Measurements from ENCODE around the gene CHIA. TPM values are rescaled to one million over a fixed set of nuclear protein-coding genes. Genes with fewer than 3 reads are reported as not detected.
"Not testable (repeated sequence)": the region's sequence is repeated elsewhere in the genome, so short reads cannot be mapped to it uniquely, and the experiment has no call there.

CHIA gene
- total RNA-seq, 6 experiments from 2014 or later, result not detected

DNA sequence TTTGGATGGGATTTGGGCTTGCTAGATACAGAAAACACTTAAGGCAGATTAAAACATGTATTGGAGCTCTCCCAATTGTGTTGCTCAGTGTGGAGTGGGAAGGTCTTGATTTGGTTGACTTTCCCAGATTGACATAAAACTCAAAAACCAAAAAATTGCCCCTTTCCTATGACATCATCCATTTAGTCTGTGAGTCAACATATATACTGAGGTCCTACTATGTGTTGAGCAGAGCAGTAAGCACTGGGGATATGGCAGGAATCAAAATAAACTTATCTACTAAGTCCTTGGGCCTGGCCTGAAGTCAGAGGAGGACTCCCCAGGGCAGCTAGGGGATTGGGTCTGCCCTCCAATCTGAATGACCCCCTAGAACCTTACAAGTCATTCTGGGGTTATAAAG lies 61.0 kb downstream of the CHIA start:
- H3K4me1 Mint-ChIP-seq (ENCODE audit: low read depth), result peaks cover 4% of the 10 kb centered on the region
- TF ChIP-seq, protein P1, sequence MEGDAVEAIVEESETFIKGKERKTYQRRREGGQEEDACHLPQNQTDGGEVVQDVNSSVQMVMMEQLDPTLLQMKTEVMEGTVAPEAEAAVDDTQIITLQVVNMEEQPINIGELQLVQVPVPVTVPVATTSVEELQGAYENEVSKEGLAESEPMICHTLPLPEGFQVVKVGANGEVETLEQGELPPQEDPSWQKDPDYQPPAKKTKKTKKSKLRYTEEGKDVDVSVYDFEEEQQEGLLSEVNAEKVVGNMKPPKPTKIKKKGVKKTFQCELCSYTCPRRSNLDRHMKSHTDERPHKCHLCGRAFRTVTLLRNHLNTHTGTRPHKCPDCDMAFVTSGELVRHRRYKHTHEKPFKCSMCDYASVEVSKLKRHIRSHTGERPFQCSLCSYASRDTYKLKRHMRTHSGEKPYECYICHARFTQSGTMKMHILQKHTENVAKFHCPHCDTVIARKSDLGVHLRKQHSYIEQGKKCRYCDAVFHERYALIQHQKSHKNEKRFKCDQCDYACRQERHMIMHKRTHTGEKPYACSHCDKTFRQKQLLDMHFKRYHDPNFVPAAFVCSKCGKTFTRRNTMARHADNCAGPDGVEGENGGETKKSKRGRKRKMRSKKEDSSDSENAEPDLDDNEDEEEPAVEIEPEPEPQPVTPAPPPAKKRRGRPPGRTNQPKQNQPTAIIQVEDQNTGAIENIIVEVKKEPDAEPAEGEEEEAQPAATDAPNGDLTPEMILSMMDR (IDR thresholded peaks at IDR 0.05), result no peak
- no peak for DNase-seq
- no peaks in the 10 kb centered on the region for H3K9me3 Mint-ChIP-seq
- peaks cover 7% of the 10 kb centered on the region for H3K27me3 Mint-ChIP-seq (ENCODE audit: insufficient read depth)
- no peak overlapping the region for H3K27ac Mint-ChIP-seq
- no peak overlapping the region for H3K4me3 Mint-ChIP-seq
- no peaks in the 10 kb centered on the region for H3K36me3 Mint-ChIP-seq (ENCODE audit: low read depth)

DNA sequence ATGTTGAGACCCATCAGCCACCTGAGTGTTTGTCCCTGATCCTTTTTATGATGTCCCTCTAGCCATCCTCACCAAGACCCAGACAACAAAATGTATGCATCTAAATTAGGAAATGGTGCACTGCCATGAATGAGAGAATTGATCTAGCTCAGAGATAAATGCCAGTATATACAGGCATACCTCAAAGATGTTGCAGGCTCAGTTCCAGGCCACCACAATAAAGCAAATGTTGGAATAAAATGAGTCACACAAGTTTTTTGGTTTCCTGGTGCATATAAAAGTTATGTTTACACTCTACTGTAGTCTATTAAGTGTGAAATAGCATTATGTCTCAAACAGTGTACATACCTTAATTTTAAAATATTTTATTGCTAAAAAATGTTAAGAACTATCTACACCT lies 63.9 kb downstream of the CHIA start:
- peaks cover 8% of the 10 kb centered on the region for H3K27me3 Mint-ChIP-seq (ENCODE audit: insufficient read depth)
- no peak overlapping the region for H3K4me3 Mint-ChIP-seq
- no peaks in the 10 kb centered on the region for H3K36me3 Mint-ChIP-seq (ENCODE audit: low read depth)
- H3K4me1 Mint-ChIP-seq (ENCODE audit: low read depth), result peaks cover 2% of the 10 kb centered on the region; the same call in 1 of the 2 replicates
- TF ChIP-seq, protein P1 (IDR thresholded peaks at IDR 0.05), result no peak
- no peak overlapping the region for H3K27ac Mint-ChIP-seq
- H3K9me3 Mint-ChIP-seq, result no peaks in the 10 kb centered on the region
- no peak for DNase-seq

GRCh38 chr1:111358964-111359363 lies 68.3 kb downstream of the CHIA start:
- H3K9me3 Mint-ChIP-seq, result no peaks in the 10 kb centered on the region
- H3K27ac Mint-ChIP-seq, result no peak overlapping the region
- H3K27me3 Mint-ChIP-seq (ENCODE audit: insufficient read depth), result peaks cover 17% of the 10 kb centered on the region

DNA sequence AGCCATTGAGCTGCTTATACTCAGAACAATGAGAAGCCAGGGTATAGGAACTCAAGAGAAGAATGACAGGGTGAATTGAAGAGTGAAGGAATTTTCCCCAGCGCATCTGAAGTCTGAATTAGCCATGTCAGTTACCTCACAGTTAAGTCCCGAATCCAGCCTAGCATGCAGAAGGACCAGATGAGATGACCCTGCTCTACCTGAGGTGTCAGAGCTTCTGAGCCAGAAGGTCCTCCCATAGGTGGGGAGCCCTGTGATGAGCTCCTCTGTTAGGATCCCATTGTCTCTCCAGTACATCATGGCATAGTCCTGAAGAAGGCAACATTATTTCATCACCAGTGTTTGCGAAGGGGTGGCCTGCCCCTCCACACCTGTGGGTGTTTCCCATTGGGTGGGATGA lies 68.7 kb downstream of the CHIA start:
- Mint-ChIP-seq H3K27ac (no peak overlapping the region), H3K4me1 (ENCODE audit: low read depth) (peaks cover 21% of the 10 kb centered on the region)

More at GRCh38 chr1:111358964-111359363, 68.3 kb downstream of the CHIA start:
- peaks cover 17% of the 10 kb centered on the region for H3K4me1 Mint-ChIP-seq (ENCODE audit: low read depth)
- TF ChIP-seq, protein P1 (IDR thresholded peaks at IDR 0.05), result no peak
- no peak overlapping the region for H3K4me3 Mint-ChIP-seq
- no peaks in the 10 kb centered on the region for H3K36me3 Mint-ChIP-seq (ENCODE audit: low read depth)
- no peak for DNase-seq

DNA sequence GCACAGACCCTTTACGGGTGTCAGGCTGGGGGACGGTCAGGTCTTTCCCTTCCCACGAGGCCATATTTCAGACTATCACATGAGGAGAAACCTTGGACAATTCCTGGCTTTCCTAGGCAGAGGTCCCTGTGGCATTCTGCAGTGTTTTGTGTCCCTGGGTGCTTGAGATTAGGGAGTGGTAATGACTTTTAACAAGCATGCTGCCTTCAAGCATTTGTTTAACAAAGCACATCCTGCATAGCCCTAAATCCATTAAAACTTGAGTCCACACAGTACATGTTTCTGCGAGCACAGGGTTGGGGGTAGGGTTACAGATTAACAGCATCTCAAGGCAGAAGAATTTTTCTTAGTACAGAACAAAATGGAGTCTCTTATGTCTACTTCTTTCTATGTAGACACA lies 69.6 kb downstream of the CHIA start:
- not testable (repeated sequence) for H3K36me3 Mint-ChIP-seq (ENCODE audit: low read depth); H3K4me3 Mint-ChIP-seq; DNase-seq; H3K9me3 Mint-ChIP-seq; H3K27ac Mint-ChIP-seq
- peaks cover 30% of the 10 kb centered on the region for H3K4me1 Mint-ChIP-seq (ENCODE audit: low read depth)
- H3K27me3 Mint-ChIP-seq (ENCODE audit: insufficient read depth), result peaks cover 17% of the 10 kb centered on the region

More for the DNA sequence above, 68.7 kb downstream of the CHIA start:
- peaks cover 17% of the 10 kb centered on the region for H3K27me3 Mint-ChIP-seq (ENCODE audit: insufficient read depth)
- H3K4me3 Mint-ChIP-seq, result no peak overlapping the region
- H3K9me3 Mint-ChIP-seq, result no peaks in the 10 kb centered on the region
- no peaks in the 10 kb centered on the region for H3K36me3 Mint-ChIP-seq (ENCODE audit: low read depth)
- no peak for DNase-seq
- TF ChIP-seq, protein P1 (IDR thresholded peaks at IDR 0.05), result no peak

GRCh38 chr1:111361761-111362160 lies 71.1 kb downstream of the CHIA start:
- DNase-seq, result no peak
- no peaks in the 10 kb centered on the region for H3K9me3 Mint-ChIP-seq
- H3K27ac Mint-ChIP-seq, result no peak overlapping the region
- H3K36me3 Mint-ChIP-seq (ENCODE audit: low read depth), result no peaks in the 10 kb centered on the region
- no peak overlapping the region for H3K4me3 Mint-ChIP-seq
- peaks cover 16% of the 10 kb centered on the region for H3K27me3 Mint-ChIP-seq (ENCODE audit: insufficient read depth)
- peaks cover 43% of the 10 kb centered on the region for H3K4me1 Mint-ChIP-seq (ENCODE audit: low read depth)
- TF ChIP-seq, protein P1 (IDR thresholded peaks at IDR 0.05), result no peak
